Measurements from ENCODE around the gene STOML1. TPM values are rescaled to one million over a fixed set of nuclear protein-coding genes. Genes with fewer than 3 reads are reported as not detected.

The STOML1 gene
- total RNA-seq, 1 experiment from 2014 or later = 19.7 TPM

DNA sequence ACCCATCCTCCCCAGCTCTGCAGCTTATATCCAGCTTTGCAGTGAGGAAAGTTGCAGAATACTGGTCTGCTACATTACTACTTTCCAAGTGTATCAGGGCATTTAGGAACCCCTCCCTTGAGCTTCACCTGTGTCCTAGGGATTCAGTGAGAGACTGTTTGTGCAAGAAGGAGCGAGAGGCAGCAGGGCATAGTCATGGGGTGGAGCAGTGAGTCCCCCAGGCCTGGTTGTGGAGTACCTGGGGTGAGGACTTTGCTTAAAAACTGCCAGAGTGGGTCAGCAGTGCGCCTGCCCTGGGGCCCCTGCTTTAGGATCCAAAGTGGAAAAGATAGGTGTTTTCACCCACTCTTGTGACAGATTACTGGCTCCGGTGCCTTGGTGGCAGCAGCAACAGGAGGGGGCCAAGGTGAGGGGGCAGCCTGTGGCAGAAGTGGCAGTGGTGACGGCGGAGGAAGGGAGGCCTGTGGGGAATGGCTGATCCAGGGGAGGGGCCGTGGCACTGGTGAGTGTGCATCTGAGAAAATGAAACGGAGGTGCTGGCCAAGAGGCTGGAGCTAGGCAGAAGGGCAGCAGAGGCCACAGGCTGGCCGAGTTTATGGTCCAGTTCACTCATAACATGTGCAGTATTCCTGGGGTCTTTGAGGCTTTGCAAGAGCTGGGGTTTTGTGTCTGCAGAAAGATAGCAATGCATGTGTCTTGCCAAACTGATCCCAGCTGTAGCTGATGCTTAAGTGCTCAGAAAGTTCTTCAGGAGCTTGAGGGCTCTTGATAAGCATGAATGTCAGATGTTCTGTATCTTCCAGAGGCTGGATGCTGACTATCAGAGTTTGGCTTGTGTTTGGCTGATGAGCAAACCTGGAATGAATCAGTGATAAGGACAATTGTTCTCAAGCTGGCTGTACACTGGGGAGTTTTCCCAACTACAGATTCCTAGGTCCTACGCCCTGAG is 46.9 kb upstream of the STOML1 start:
- CTCF ChIA-PET = interaction anchor here (1.9 kb wide), 1 partner anchor 66 kb away, joined by 10 read pairs; no protein-coding TSS in a partner anchor
- intact Hi-C loops (cut with micrococcal nuclease; ENCODE audit: unreplicated experiment) = no loop called here
- Mint-ChIP-seq H3K27me3 (ENCODE audit: unreplicated experiment) (no peaks in the 10 kb centered on the region), H3K4me1 (ENCODE audit: low read depth, unreplicated experiment) (no peaks in the 10 kb centered on the region), H3K9me3 (ENCODE audit: low read depth, unreplicated experiment) (no peaks in the 10 kb centered on the region), H3K27ac (ENCODE audit: unreplicated experiment) (no peak overlapping the region), H3K4me3 (ENCODE audit: low read depth, unreplicated experiment) (no peak overlapping the region), H3K36me3 (ENCODE audit: insufficient read depth, unreplicated experiment) (peaks cover 50% of the 10 kb centered on the region)
- DNase-seq = no peak
- BruUV-seq (replicated peaks) = no TSS peak
- TF ChIP-seq, protein P1, sequence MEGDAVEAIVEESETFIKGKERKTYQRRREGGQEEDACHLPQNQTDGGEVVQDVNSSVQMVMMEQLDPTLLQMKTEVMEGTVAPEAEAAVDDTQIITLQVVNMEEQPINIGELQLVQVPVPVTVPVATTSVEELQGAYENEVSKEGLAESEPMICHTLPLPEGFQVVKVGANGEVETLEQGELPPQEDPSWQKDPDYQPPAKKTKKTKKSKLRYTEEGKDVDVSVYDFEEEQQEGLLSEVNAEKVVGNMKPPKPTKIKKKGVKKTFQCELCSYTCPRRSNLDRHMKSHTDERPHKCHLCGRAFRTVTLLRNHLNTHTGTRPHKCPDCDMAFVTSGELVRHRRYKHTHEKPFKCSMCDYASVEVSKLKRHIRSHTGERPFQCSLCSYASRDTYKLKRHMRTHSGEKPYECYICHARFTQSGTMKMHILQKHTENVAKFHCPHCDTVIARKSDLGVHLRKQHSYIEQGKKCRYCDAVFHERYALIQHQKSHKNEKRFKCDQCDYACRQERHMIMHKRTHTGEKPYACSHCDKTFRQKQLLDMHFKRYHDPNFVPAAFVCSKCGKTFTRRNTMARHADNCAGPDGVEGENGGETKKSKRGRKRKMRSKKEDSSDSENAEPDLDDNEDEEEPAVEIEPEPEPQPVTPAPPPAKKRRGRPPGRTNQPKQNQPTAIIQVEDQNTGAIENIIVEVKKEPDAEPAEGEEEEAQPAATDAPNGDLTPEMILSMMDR (IDR thresholded peaks at IDR 0.05; ENCODE audit: unreplicated experiment) = no peak

DNA sequence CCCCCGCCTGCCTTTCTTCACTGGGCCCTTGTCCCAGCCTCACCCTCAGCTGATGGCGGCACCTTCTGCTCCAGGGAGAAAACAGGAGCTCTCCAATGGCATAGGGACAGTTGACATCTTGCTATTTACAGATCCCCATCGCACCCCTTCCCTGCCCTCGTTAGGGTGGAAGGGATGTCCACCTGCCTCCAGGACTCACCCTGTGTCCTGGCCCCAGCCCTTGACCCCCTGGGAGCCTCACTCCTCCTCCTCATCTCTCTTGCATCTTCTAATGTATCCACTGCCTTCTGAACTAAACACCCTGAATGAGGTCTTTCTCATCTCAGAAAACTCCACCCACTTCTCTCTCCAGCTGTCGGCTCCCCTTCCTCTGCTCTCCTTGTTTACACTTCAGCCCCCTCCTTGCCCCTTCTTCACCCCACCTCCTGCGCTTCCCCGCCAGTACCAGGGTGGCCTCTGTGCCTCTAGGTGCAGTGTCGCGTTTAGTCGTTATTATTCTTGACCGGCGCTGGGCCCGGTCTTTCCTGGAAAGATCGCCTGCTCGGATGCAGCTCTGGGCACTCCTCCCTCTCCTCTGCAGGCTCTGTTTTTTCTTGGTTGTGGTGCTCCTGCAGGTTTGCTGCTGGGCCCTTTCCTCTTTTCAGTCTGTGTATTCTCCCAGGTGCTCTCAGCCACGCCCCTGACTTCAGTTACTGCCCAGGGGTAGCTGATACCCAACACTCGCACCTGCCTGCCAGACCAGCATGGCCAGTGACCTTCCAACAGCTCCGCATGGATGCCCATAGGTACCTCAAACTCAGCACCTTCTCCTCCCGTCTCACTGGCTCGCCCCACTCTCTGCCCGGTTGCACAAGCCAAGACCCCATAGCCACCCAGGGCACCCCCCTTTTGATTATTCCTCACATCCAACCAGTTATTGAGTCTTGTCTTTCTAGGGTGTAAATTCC is 45.3 kb upstream of the STOML1 start:
- CTCF ChIA-PET = interaction anchor here (0.7 to 2.1 kb wide), 7 partner anchors 11 to 147 kb away, joined by 3 to 90 read pairs (median 9); partner anchors contain the start of gene PML
- no peak overlapping the region for H3K4me3 Mint-ChIP-seq (ENCODE audit: low read depth, unreplicated experiment)
- intact Hi-C loops (cut with micrococcal nuclease; ENCODE audit: unreplicated experiment) = loop anchor here (1.0 kb wide), 1 partner anchor 64 kb away; no protein-coding TSS in a partner anchor
- BruUV-seq (replicated peaks) = no TSS peak
- H3K9me3 Mint-ChIP-seq (ENCODE audit: low read depth, unreplicated experiment) = no peaks in the 10 kb centered on the region
- H3K4me1 Mint-ChIP-seq (ENCODE audit: low read depth, unreplicated experiment) = no peaks in the 10 kb centered on the region
- peaks cover 44% of the 10 kb centered on the region for H3K36me3 Mint-ChIP-seq (ENCODE audit: insufficient read depth, unreplicated experiment)
- TF ChIP-seq, protein P1 (IDR thresholded peaks at IDR 0.05; ENCODE audit: unreplicated experiment) = no peak
- peak overlapping the region; percentile 15 for H3K27ac Mint-ChIP-seq (ENCODE audit: unreplicated experiment)
- H3K27me3 Mint-ChIP-seq (ENCODE audit: unreplicated experiment) = no peaks in the 10 kb centered on the region
- no peak for DNase-seq

DNA sequence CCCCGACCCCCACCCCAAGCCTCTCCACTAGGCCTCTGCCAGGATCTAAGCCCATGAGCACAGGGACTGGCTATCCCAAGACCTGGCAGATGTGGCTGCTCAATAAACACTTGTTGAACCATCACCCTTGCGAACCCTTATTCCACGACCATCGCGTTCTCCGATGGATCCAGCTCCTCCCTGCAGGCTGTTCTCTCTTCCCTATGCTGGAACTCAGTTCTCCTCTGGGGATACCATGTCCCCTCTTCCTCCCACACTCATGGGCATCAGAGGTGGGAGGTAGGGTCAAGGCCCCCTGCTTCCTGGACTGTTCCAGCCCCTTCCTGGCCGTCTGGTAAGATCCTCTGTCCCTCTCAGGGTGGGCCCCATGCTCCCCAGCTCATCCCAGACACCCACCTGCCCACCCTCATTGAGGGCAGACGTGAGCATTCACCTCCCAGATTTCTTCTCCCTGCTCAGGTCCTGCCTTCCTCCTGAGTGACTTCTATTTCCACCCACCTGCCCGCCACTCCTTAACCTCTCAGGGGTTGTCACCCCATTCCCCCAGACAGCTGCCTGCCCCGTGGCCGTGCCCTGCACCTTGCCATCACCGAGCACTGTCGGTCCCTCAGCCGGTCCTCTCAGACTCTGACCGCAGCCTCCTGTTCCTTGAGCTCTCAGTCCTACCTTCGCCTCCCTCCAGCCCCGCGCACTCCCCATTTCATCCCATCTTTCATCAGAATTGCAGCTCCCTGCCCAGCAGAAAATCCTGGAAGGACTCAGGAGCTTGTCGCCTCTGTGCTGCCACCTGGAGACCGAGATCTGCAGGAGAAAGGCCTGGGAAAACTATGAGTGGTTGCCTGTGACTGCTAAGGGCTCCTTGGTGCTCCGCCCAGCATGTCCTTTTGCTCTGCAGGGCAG is 44.4 kb upstream of the STOML1 start:
- TF ChIP-seq, protein P1 (IDR thresholded peaks at IDR 0.05; ENCODE audit: unreplicated experiment) = peak; percentile 72
- intact Hi-C loops (cut with micrococcal nuclease; ENCODE audit: unreplicated experiment) = loop anchor here (1.0 kb wide), 1 partner anchor 63 kb away; no protein-coding TSS in a partner anchor

More for the DNA sequence above, 44.4 kb upstream of the STOML1 start:
- Mint-ChIP-seq H3K4me1 (ENCODE audit: low read depth, unreplicated experiment) (no peaks in the 10 kb centered on the region), H3K9me3 (ENCODE audit: low read depth, unreplicated experiment) (no peaks in the 10 kb centered on the region), H3K27me3 (ENCODE audit: unreplicated experiment) (no peaks in the 10 kb centered on the region), H3K4me3 (ENCODE audit: low read depth, unreplicated experiment) (no peak overlapping the region), H3K27ac (ENCODE audit: unreplicated experiment) (no peak overlapping the region), H3K36me3 (ENCODE audit: insufficient read depth, unreplicated experiment) (peaks cover 40% of the 10 kb centered on the region)
- no TSS peak for BruUV-seq (replicated peaks)
- DNase-seq = peak; percentile 62
- CTCF ChIA-PET = interaction anchor here (0.7 to 2.1 kb wide), 6 partner anchors 12 to 147 kb away, joined by 3 to 90 read pairs (median 6); partner anchors contain the start of gene PML

All from Calu3 (cell line).